Fibroblast of skin of back (primary cell): ENCODE data around the gene ZNF107.
"Not testable (repeated sequence)": the region's sequence is repeated elsewhere in the genome, so short reads cannot be mapped to it uniquely, and the experiment has no call there.

Source experiments
- DNase-seq: peaks from one replicate; pipeline ENCODE4 v3.0.0-alpha.2; 2013

The ZNF107 gene

DNA sequence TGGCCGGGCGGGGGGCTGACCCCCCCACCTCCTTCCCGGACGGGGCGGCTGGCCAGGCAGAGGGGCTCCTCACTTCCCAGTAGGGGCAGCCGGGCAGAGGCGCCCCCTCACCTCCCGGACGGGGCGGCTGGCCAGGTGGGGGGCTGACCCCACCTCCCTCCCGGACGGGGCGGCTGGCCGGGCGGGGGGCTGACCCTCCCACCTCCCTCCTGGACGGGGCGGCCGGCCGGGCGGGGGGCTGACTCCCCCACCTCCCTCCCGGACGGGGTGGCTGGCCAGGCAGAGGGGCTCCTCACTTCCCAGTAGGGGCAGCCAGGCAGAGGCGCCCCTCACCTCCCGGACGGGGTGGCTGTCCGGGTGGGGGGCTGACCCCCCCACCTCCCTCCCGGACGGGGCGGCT is 72.5 kb downstream of the ZNF107 start:
- DNase-seq: not testable (repeated sequence)

DNA sequence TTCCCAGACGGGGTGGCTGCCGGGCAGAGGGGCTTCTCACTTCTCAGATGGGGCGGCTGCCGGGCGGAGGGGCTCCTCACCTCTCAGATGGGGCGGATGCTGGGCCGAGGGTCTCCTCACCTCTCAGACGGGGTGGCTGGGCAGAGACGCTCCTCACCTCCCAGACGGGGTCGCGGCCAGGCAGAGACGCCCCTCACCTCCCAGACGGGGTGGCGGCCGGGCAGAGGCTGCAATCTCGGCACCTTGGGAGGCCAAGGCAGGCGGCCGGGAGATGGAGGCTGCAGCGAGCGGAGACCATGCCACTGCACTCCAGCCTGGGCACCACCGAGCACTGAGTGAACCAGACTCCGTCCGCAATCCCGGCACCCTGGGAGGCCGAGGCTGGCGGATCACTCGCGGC is 73.0 kb downstream of the ZNF107 start:
- not testable (repeated sequence) for DNase-seq

DNA sequence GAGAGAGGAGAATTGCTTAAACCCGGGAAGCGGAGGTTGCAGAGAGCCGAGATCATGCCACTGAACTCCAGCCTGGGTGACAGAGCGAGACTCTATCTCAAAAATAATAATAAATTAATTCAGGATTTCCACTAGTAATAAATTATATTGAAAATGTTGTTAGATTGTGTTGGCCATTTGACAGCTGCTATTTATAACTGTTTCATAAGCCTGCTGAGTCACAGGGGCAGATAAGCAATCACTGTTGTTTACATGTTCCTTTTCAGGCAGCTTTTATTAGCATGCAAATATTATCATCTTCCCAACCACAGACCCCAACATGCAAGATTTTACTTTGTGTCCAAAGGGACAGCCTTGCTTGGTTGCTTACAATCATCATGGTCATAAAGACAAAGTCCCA is 78.7 kb downstream of the ZNF107 start:
- no peak for DNase-seq

DNA sequence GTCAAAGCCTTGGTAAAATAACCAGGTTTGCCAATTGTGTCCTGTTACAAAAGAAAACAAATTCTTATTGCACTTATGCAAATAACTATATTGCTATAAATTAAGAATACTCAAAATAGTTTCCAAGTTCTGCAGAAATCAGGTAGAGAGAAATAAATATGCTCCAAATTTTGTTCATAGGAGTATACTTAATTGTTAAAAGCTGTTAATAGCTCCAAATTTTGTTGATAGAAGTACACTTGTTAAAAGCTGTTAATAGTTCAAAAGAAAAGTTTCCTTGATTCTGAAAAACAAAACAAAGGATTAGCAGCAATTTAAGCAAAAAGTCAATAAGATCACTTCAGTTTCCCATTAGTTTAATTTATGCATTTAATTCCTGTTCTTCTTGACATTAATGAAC is 81.9 kb downstream of the ZNF107 start:
- no peak for DNase-seq

DNA sequence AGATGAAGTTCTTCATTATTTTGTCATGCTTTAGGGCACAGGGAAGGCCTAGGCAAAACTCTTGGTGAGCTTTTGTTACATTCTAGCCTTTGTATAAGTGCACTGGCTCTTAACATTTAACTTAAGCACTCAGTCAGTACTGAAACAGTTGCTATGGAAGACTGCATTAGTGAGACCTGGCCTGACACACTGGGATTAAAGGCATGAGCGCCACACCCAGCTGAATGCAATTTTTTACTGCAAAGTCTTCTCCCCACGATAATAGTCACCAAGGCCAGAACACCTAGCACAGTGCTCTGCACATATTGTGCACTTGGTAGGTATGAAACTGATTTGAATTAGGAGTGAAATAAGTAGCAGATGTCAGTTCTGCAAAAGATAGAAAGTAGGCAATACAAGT is 87.1 kb downstream of the ZNF107 start:
- no peak for DNase-seq

DNA sequence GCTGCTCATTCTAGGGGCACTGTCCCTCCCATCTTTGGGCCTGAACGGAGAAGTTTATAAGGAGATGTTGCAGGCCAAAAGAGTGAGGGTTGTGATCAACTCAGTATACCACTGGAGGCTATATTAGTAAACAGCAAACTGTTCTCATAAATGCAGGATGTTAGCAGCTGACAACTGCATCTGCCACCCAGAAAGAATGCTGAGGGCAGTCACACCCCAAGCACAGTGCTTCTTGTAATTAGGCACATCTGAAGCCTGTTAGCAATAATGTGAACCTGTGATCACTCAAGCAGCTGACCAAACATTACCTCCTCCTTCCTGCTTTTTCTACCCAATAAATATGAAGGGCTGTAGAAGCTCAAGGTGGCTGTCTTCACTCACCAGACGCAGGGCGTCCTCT is 89.9 kb downstream of the ZNF107 start:
- DNase-seq: no peak

DNA sequence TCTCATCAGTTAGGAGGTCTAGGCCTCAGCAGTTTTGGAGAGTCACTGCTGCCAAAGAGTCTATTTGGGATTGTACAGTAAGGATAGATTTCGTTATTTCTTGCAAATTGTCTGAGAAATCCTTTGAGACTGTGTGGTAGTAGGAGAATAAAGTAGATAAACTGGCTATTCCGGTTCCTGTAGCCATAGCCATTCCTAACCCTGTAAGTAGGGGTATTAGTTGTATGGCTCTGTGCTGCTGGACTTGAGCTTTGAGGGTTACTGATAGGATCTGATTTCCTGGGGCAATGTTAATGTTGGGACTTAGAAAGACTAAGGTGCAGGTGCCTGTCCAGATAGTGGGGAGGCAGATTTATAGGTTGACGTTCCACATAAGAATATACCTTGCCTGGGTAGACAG is 92.2 kb downstream of the ZNF107 start:
- DNase-seq: no peak
